ENCODE data around the gene DCST1. TPM values are rescaled to one million over a fixed set of nuclear protein-coding genes. Genes with fewer than 3 reads are reported as not detected.
A peak's percentile ranks its signal among the peaks of the same experiment; 100 is the strongest.

Gene DCST1
- total RNA-seq, 1 donor, result not detected

GRCh38 chr1:155076371-155076770 is 42.7 kb downstream of the DCST1 start:
- H3K27ac ChIP-seq (ENCODE audit: low read depth, low read length), result no peak overlapping the region
- no peaks in the 10 kb centered on the region for H3K36me3 ChIP-seq (ENCODE audit: insufficient read depth, low read length)
- H3K4me1 ChIP-seq (ENCODE audit: insufficient read depth, low read length), result peaks cover 4% of the 10 kb centered on the region
- DNase-seq (ENCODE audit: insufficient read length, low spot score, missing footprints), result no peak
- no peak overlapping the region for H3K4me3 ChIP-seq (ENCODE audit: insufficient read depth, low read length)
- H4K20me1 ChIP-seq (ENCODE audit: insufficient read depth, low read length), result peaks cover 3% of the 10 kb centered on the region
- H3K4me2 ChIP-seq (ENCODE audit: insufficient read depth, low read length), result no peak overlapping the region
- no peak for TF ChIP-seq CTCF (IDR thresholded peaks at IDR 0.05; ENCODE audit: extremely low read depth, low read depth, low read length)
- peaks cover 42% of the 10 kb centered on the region for H3K27me3 ChIP-seq (ENCODE audit: insufficient read depth, low read length)
- no peaks in the 10 kb centered on the region for H3K79me2 ChIP-seq (ENCODE audit: insufficient read depth, low read length)
- H2AFZ ChIP-seq (ENCODE audit: low read length), result no peak overlapping the region
- no peaks in the 10 kb centered on the region for H3K9me3 ChIP-seq (ENCODE audit: low read depth, low read length)

GRCh38 chr1:155077346-155077745 is 43.7 kb downstream of the DCST1 start:
- DNase-seq (ENCODE audit: insufficient read length, low spot score, missing footprints), result peak; percentile 85
- Histone ChIP-seq H3K27me3 (ENCODE audit: insufficient read depth, low read length) (peaks cover 52% of the 10 kb centered on the region), H3K9me3 (ENCODE audit: low read depth, low read length) (no peaks in the 10 kb centered on the region), H3K4me1 (ENCODE audit: insufficient read depth, low read length) (peaks cover 4% of the 10 kb centered on the region), H3K27ac (ENCODE audit: low read depth, low read length) (no peak overlapping the region), H4K20me1 (ENCODE audit: insufficient read depth, low read length) (peaks cover 3% of the 10 kb centered on the region), H3K79me2 (ENCODE audit: insufficient read depth, low read length) (no peaks in the 10 kb centered on the region), H3K4me3 (ENCODE audit: insufficient read depth, low read length) (no peak overlapping the region), H3K4me2 (ENCODE audit: insufficient read depth, low read length) (no peak overlapping the region), H2AFZ (ENCODE audit: low read length) (no peak overlapping the region), H3K36me3 (ENCODE audit: insufficient read depth, low read length) (no peaks in the 10 kb centered on the region)
- no peak for TF ChIP-seq CTCF (IDR thresholded peaks at IDR 0.05; ENCODE audit: extremely low read depth, low read depth, low read length)

- H2AFZ ChIP-seq (ENCODE audit: low read length), result no peak overlapping the region
- no peak overlapping the region for H3K27ac ChIP-seq (ENCODE audit: low read depth, low read length)
- no peak overlapping the region for H3K4me3 ChIP-seq (ENCODE audit: insufficient read depth, low read length)
- H3K9me3 ChIP-seq (ENCODE audit: low read depth, low read length), result no peaks in the 10 kb centered on the region
- H3K79me2 ChIP-seq (ENCODE audit: insufficient read depth, low read length), result no peaks in the 10 kb centered on the region
- no peak for TF ChIP-seq CTCF (IDR thresholded peaks at IDR 0.05; ENCODE audit: extremely low read depth, low read depth, low read length)
- peaks cover 54% of the 10 kb centered on the region for H3K27me3 ChIP-seq (ENCODE audit: insufficient read depth, low read length)
- peak overlapping the region; percentile 67 for H3K4me2 ChIP-seq (ENCODE audit: insufficient read depth, low read length)
- peaks cover 4% of the 10 kb centered on the region for H3K4me1 ChIP-seq (ENCODE audit: insufficient read depth, low read length)
- peaks cover 3% of the 10 kb centered on the region for H4K20me1 ChIP-seq (ENCODE audit: insufficient read depth, low read length)
- peak; percentile 95 for DNase-seq (ENCODE audit: insufficient read length, low spot score, missing footprints)
- H3K36me3 ChIP-seq (ENCODE audit: insufficient read depth, low read length), result no peaks in the 10 kb centered on the region
These were observed 44.3 kb downstream of the DCST1 start for GRCh38 chr1:155077758-155078445.

- peaks cover 3% of the 10 kb centered on the region for H4K20me1 ChIP-seq (ENCODE audit: insufficient read depth, low read length)
- no peaks in the 10 kb centered on the region for H3K9me3 ChIP-seq (ENCODE audit: low read depth, low read length)
- peak; percentile 100 for DNase-seq (ENCODE audit: insufficient read length, low spot score, missing footprints)
- no peaks in the 10 kb centered on the region for H3K36me3 ChIP-seq (ENCODE audit: insufficient read depth, low read length)
- peak within 1 kb of the TSS; percentile 59 for H3K4me3 ChIP-seq (ENCODE audit: insufficient read depth, low read length)
- no peak within 1 kb of the TSS for H3K27ac ChIP-seq (ENCODE audit: low read depth, low read length)
- H2AFZ ChIP-seq (ENCODE audit: low read length), result no peak within 1 kb of the TSS
- H3K27me3 ChIP-seq (ENCODE audit: insufficient read depth, low read length), result peaks cover 61% of the 10 kb centered on the region
- no peaks in the 10 kb centered on the region for H3K79me2 ChIP-seq (ENCODE audit: insufficient read depth, low read length)
- H3K4me2 ChIP-seq (ENCODE audit: insufficient read depth, low read length), result peak within 1 kb of the TSS; percentile 67
- TF ChIP-seq CTCF (IDR thresholded peaks at IDR 0.05; ENCODE audit: extremely low read depth, low read depth, low read length), result no peak
- peaks cover 4% of the 10 kb centered on the region for H3K4me1 ChIP-seq (ENCODE audit: insufficient read depth, low read length)
These were observed 45.0 kb downstream of the DCST1 start, which contains the start of gene EFNA3 for GRCh38 chr1:155078469-155079209. Gene EFNA3 (plus strand): TSS chr1:155078837. CDS start chr1:155078942, 105 bp downstream.

Measured in osteoblast (primary cell).